Myocyte (in vitro differentiated cells): ENCODE data around the gene ZNF613. TPM values are rescaled to one million over a fixed set of nuclear protein-coding genes. Genes with fewer than 3 reads are reported as not detected.

Experiments
- total RNA-seq: library from RNA; depleted of rRNA; stranded (reverse); fragments of >200 nt; gene quantifications from 2 replicates; pipeline ENCODE4 v1.2.3, GENCODE V29; 2014

The ZNF613 gene
- total RNA-seq, 1 donor from 2014 or later = 4.9 TPM

Other genes starting within 250 kb of the ZNF613 start
- 5.2 and 8.0 TPM in 2 replicates for gene SPACA6, start 234.1 kb upstream of the ZNF613 start, total RNA-seq
- gene HAS1, start 203.5 kb upstream of the ZNF613 start, total RNA-seq = 0.57 and 0.70 TPM in 2 replicates
- gene FPR1, start 175.6 kb upstream of the ZNF613 start, total RNA-seq = 0.05 and 0.16 TPM in 2 replicates
- not detected in 2 replicates for gene FPR2, start 166.3 kb upstream of the ZNF613 start, total RNA-seq
- gene FPR3, start 132.3 kb upstream of the ZNF613 start, total RNA-seq = not detected in 2 replicates
- gene ZNF577, start 39.5 kb upstream of the ZNF613 start, total RNA-seq = 7.5 and 8.4 TPM in 2 replicates
- gene ZNF649, start 22.5 kb upstream of the ZNF613 start, total RNA-seq = 8.3 and 11.0 TPM in 2 replicates
- gene ZNF350, start 59.4 kb downstream of the ZNF613 start, total RNA-seq = 6.8 and 7.1 TPM in 2 replicates
- gene ZNF615, start 80.7 kb downstream of the ZNF613 start, total RNA-seq = 10.4 and 21.1 TPM in 2 replicates
- gene ZNF614, start 100.9 kb downstream of the ZNF613 start, total RNA-seq = 14.0 and 14.5 TPM in 2 replicates
- 9.4 and 9.9 TPM in 2 replicates for gene ZNF432, start 121.4 kb downstream of the ZNF613 start, total RNA-seq
- 13.3 and 13.9 TPM in 2 replicates for gene ZNF841, start 168.3 kb downstream of the ZNF613 start, total RNA-seq
- gene ZNF616, start 212.5 kb downstream of the ZNF613 start, total RNA-seq = 10.6 and 11.3 TPM in 2 replicates
- 4.5 and 4.8 TPM in 2 replicates for gene ZNF836, start 244.1 kb downstream of the ZNF613 start, total RNA-seq